Fibroblast of mammary gland (primary cell): ENCODE results near the gene CKS2.

Experiments
- DNase-seq: peaks from one replicate; pipeline ENCODE4 v3.0.0-alpha.2; 2010; ENCODE audit warnings: low read depth
- H3K4me3 ChIP-seq: 2 replicates; pipeline ENCODE4 v1.5.1; 2011; ENCODE audit warnings: low read depth, mild to moderate bottlenecking, low read length, moderate library complexity; ENCODE audit not compliant: control insufficient read depth
- TF ChIP-seq, protein P1 (sequence below): conservative IDR thresholded peaks from 2 replicates; pipeline ENCODE4 v1.5.1; 2011; ENCODE audit warnings: low read depth, low read length, inconsistent platforms; ENCODE audit not compliant: control insufficient read depth, insufficient read depth

The CKS2 gene

DNA sequence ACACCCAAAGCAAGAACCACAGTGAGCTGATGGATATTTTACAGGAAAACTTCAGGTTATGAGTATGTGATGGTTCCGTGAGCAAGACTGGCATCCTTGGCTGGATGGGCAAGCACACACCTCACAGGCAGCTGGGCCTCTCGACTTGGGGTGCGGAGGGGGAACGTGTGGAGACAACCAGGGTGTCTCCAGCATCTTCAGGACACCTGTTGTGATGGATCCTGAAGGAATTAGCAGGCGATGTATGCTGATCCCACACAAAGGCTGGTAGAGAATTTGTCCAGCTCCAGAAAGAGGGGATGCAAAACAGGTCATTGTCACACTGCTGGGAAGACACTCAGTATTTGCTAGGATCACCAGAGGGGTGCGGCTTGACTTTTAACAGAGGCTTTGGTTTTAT, 50.0 kb downstream of the CKS2 start:
- TF ChIP-seq, protein P1, sequence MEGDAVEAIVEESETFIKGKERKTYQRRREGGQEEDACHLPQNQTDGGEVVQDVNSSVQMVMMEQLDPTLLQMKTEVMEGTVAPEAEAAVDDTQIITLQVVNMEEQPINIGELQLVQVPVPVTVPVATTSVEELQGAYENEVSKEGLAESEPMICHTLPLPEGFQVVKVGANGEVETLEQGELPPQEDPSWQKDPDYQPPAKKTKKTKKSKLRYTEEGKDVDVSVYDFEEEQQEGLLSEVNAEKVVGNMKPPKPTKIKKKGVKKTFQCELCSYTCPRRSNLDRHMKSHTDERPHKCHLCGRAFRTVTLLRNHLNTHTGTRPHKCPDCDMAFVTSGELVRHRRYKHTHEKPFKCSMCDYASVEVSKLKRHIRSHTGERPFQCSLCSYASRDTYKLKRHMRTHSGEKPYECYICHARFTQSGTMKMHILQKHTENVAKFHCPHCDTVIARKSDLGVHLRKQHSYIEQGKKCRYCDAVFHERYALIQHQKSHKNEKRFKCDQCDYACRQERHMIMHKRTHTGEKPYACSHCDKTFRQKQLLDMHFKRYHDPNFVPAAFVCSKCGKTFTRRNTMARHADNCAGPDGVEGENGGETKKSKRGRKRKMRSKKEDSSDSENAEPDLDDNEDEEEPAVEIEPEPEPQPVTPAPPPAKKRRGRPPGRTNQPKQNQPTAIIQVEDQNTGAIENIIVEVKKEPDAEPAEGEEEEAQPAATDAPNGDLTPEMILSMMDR, result no peak
- no peak for DNase-seq
- H3K4me3 ChIP-seq, result no peak overlapping the region

DNA sequence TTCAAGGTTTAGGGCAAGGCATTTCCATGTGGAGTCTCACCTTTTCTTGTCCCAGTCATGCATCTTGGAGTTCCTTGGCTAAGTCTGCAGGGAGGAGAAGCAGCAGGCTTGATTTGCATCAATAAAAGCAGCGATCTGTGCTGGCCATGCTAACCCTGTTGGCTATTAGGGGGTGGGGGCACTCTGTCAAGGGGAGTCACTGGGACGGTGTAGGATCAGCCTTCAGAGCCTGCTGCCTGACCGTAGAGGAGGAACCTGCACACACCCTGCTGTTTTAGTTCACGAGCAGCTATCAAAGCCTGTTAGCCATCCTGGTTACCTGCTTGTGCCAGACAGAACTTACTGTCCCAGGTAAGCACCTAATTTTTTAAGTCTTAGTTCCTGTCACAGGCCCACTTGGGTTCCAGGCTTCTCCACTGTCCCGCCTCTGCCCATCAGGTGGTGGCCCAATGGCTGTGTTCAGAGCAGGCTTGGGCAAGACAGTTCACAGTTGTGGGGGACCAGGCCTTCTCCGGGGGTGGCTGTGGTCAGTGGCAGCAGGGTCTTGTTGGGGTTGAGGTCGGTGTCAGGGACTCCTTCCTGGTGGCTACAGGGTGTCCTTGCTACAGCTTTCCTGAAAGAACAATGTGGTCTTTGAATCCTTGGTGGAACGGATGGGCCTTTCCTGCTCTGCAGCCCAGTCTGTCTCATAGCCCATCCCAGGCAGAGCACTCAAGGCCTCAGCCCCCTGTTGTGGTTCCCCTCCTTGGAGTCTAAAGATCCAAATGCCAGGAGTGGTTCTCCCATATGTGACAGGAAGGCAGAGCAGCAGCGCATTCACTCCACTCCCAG, 51.0 kb downstream of the CKS2 start:
- H3K4me3 ChIP-seq, result no peak overlapping the region
- DNase-seq, result no peak
- TF ChIP-seq, protein P1, result no peak

DNA sequence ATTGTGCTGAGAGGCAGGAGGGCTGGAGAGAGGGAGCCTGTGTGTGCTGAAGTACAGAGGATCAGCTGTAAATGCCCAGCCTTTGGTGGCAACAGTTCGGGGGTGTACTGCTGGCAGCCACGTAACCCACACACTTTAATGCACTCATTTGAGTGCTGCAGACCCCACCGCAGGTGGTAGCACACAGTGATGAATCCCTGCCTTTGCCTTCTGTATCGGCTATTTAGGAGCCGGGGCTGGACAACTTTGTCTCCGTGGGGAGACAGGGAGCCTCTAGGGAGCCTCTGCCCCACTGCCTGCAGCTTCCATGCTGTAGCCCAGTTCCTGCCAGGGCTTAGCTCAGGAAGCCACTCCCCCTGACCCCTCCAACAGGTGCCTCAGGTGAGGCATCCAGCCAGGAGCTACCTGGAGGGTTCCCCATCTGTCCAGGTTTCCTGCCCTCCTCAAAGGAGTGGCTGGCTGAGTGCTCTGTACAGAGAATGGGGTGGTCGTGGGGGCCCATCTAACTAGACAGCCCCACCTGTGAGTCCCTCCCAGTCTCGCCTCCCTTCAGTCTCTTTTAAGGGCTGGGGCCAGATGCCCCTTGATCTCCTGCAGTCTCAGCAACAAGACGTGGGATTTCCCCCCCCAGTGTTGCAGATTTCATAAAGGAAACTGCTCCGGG, 51.8 kb downstream of the CKS2 start:
- no peak overlapping the region for H3K4me3 ChIP-seq
- no peak for DNase-seq
- TF ChIP-seq, protein P1, result no peak

DNA sequence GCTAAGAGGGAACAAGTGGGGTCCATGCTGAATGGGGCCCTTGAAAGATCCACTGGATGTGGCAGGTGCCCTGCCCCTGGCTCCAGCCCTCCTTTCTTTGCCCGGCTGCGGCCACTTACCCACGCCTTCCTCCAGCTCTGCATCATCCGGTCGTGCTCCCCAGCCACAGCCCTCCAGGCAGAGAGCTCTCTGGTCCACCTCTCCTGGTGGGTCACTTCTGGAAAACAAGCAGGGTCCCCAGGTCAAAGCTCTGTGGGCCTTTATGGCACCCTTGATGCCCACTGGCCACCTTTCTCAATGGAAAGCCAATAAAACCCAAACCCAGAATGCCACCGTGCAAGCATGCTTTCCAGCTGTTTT, 52.3 kb downstream of the CKS2 start:
- H3K4me3 ChIP-seq, result no peak overlapping the region
- DNase-seq, result no peak
- TF ChIP-seq, protein P1, result no peak

DNA sequence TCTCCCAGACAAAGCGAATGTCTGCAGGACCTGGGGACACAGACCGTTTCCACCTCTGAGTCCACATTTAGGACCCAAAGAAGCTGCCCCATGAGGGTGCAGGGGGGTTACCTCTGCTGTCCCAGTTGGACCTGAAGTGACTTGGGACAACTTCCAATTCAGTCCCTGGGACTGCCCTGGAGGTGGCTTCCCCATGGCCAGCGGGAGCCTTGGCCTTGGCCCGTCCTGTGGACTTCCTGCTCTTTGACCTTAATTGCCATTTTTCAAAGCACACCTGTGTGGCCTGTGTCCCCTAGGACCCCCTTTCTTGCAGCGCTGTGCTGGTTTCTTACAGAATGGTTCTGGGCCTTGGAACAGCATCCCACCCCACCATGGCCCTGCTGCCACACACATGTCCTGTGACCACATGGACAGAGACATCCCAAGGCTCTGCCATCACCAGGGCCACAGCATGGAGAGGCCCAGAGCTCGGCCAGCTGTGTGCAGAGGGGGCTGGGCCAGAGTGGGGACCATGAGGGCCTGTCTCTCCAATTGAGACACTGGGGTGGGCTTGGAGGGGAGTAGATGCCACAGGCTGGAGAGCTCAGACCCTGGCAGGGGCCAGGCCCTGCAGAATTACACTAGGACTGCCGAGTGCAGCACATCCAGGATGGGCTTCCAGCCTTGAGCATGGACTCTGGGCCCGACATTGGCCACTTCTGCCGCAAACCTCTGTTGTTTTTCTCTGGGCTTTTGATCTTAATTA, 53.1 kb downstream of the CKS2 start:
- DNase-seq, result no peak
- TF ChIP-seq, protein P1, result no peak

DNA sequence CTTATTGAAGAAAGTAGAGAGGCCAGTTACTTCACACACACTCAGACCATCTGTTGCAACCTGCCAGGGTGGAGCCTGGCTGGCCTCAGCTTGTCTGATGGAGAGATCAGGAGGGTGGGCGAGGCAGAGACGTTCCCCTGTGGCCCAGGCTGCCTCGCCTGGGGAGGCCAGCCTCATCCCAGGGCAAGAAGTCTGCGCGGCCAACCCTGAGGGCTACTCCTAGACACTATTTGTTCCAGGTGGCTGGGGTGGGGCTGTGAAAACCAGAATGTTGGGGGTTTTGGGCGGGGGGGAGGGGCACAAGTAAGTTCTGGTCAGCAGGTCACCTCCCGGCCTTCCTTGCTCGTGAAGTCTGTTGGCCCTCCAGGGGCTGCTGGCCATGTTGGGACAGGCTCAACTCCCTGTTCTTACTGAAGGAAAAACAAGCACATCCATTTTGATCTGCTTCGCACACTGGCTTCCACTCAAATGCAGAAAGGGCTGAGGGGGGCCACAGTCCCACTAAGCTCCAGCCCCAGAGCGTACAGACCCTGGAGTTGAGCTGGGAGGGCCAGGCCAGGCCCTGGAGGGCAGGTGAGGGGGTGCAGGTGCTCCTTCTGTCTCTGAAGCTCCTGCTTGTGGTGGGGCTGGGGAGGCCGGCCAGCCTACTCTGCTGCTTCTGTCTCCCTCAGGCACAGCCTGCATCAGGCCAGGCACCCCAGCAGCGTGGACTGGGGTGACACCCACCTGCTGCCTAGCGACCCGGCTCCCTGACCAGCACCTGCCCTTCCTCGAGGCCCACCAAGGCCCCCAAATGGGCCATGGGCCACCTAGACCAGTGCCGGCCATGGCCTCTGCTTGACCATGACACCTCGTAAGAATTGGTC, 53.9 kb downstream of the CKS2 start:
- TF ChIP-seq, protein P1, result no peak
- H3K4me3 ChIP-seq, result no peak overlapping the region
- DNase-seq, result no peak

More for the DNA sequence above, 53.1 kb downstream of the CKS2 start:
- H3K4me3 ChIP-seq, result no peak overlapping the region
